Prostate gland (tissue), 2 donors: ENCODE results near the gene HOXD4. TPM values are rescaled to one million over a fixed set of nuclear protein-coding genes. Genes with fewer than 3 reads are reported as not detected.

Experiments
- DNase-seq: peaks from one replicate; pipeline ENCODE4 v3.0.0-alpha.2; 2019; ENCODE audit warnings: low spot score
- H3K27ac ChIP-seq, 2 donors: fragments of 200-600 bp; sonication (generic); 2 replicates each; pipeline ENCODE4 v1.5.1; 2017 to 2019
- H3K27me3 ChIP-seq: fragments of 200-600 bp; sonication (generic); replicated peaks from 2 replicates; pipeline ENCODE4 v1.5.1; 2019; ENCODE audit not compliant: insufficient read depth
- H3K36me3 ChIP-seq, 2 donors: fragments of 200-600 bp; sonication (generic); 1 replicate in 1 of 2; 2 replicates in 1 of 2; pipeline versions ENCODE4 v1.5.1 to v1.8.1; 2017 to 2019
- H3K4me1 ChIP-seq: fragments of 200-600 bp; sonication (generic); replicated peaks from 2 replicates; pipeline ENCODE4 v1.5.1; 2019
- H3K4me3 ChIP-seq, 2 donors: fragments of 200-600 bp; sonication (generic); 2 replicates each; pipeline ENCODE4 v1.5.1; 2017 to 2019
- H3K9me3 ChIP-seq: fragments of 200-600 bp; sonication (generic); 2 replicates; pipeline ENCODE4 v1.5.1; 2017
- POLR2A ChIP-seq: fragments of 450-650 bp; IDR thresholded peaks from one replicate; pipeline ENCODE4 v1.6.1; 2016; ENCODE audit warnings: antibody characterized with exemption, mild to moderate bottlenecking
- POLR2AphosphoS5 ChIP-seq: sonication (generic); formaldehyde crosslinking; IDR thresholded peaks from one replicate; pipeline ENCODE4 v1.6.1; 2017; ENCODE audit warnings: antibody characterized with exemption
- WGBS: methylation state at CpG from one replicate; pipeline ENCODE4 v1.1.5; 2018; 5-methylcytosine and 5-hydroxymethylcytosine counted together
- intact Hi-C: fragments of 100-400 bp; cut with DNase I; formaldehyde crosslinking; loops from one replicate; pipeline ENCODE4 v1.14.2; 2022
- total RNA-seq, 2 donors: library from RNA; depleted of rRNA; stranded (reverse); fragments of >200 nt; gene quantifications; one replicate each; pipeline ENCODE4 v1.1.0, GENCODE V29; 2016
- TF ChIP-seq, protein P1 (sequence below), 4 experiments: fragments of 200-600 bp in 2 of 4; fragments of 450-650 bp in 2 of 4; sonication (generic) in 2 of 4; IDR thresholded peaks; 1 replicate in 3 of 4; 2 replicates in 1 of 4; pipeline ENCODE4 v1.5.1; 2016 to 2019; ENCODE audit warnings: antibody characterized with exemption in 4 of 4, mild to moderate bottlenecking in 2 of 4, moderate library complexity in 2 of 4

Gene HOXD4
- total RNA-seq, 2 donors from 2014 or later = 1.2 to 6.7 TPM

- TF ChIP-seq POLR2A = no peak
- TF ChIP-seq POLR2AphosphoS5 = no peak
- TF ChIP-seq, protein P1, sequence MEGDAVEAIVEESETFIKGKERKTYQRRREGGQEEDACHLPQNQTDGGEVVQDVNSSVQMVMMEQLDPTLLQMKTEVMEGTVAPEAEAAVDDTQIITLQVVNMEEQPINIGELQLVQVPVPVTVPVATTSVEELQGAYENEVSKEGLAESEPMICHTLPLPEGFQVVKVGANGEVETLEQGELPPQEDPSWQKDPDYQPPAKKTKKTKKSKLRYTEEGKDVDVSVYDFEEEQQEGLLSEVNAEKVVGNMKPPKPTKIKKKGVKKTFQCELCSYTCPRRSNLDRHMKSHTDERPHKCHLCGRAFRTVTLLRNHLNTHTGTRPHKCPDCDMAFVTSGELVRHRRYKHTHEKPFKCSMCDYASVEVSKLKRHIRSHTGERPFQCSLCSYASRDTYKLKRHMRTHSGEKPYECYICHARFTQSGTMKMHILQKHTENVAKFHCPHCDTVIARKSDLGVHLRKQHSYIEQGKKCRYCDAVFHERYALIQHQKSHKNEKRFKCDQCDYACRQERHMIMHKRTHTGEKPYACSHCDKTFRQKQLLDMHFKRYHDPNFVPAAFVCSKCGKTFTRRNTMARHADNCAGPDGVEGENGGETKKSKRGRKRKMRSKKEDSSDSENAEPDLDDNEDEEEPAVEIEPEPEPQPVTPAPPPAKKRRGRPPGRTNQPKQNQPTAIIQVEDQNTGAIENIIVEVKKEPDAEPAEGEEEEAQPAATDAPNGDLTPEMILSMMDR (IDR thresholded peaks at IDR 0.05) = no peak
- intact Hi-C loops = no loop called here
- Histone ChIP-seq H3K27me3 (peaks cover 30% of the 10 kb centered on the region), H3K36me3 (no peaks in the 10 kb centered on the region), H3K4me3 (no peak overlapping the region), H3K4me1 (no peaks in the 10 kb centered on the region), H3K9me3 (no peaks in the 10 kb centered on the region), H3K27ac (no peak overlapping the region)
- DNase-seq = no peak
- 95% methylated on average over 1 of the region's 1 CpG for WGBS
These were observed 19.4 kb downstream of the HOXD4 start for GRCh38 chr2:176170602-176171305.

GRCh38 chr2:176171351-176172006 is 20.1 kb downstream of the HOXD4 start:
- Histone ChIP-seq H3K36me3 (no peaks in the 10 kb centered on the region), H3K27me3 (peaks cover 32% of the 10 kb centered on the region), H3K27ac (no peak overlapping the region), H3K4me1 (no peaks in the 10 kb centered on the region), H3K9me3 (no peaks in the 10 kb centered on the region), H3K4me3 (no peak overlapping the region)
- WGBS = 31% methylated on average over 51 of the region's 51 CpGs
- no peak for DNase-seq
- intact Hi-C loops = no loop called here
- TF ChIP-seq POLR2A = no peak

GRCh38 chr2:176172007-176172894 is 20.9 kb downstream of the HOXD4 start:
- DNase-seq = no peak
- Histone ChIP-seq H3K4me3 (no peak overlapping the region), H3K27ac (no peak overlapping the region), H3K36me3 (no peaks in the 10 kb centered on the region), H3K27me3 (peaks cover 32% of the 10 kb centered on the region), H3K9me3 (no peaks in the 10 kb centered on the region), H3K4me1 (no peaks in the 10 kb centered on the region)
- intact Hi-C loops = no loop called here
- TF ChIP-seq POLR2AphosphoS5 = no peak
- TF ChIP-seq POLR2A = no peak
- 37% methylated on average over 55 of the region's 60 CpGs for WGBS

DNA sequence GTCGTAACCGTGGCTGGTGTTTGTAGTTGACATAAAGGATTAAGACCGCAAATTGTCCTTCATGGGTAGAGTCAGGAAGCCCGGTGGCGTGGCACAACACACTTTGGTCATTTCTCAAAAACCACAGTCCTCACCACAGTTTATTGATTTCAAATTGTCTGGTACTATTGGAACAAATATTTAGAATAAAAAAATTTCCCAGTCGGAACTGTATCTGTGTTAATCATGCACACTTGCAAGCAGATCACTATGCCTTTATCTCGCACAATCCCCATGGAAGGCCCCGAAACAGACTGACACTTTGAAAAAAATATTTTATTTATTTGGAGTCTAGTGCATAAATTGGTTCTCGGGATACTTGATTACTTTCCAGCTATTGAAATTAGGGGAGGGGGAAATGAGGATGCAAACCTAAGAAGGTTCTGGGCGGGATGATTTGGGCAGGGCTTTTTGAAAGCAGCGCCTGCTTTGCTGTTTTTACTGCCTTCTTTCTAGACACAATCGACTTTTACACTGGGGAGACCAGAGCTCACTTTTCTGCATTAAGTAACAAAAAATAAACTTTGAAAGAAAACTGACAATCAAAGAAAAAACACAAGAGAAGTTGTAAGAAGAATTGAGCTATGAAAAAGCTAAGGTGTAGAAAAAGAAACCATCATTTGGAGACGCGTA is 21.7 kb downstream of the HOXD4 start:
- no peak for TF ChIP-seq POLR2AphosphoS5
- no peak for TF ChIP-seq POLR2A
- TF ChIP-seq, protein P1 (IDR thresholded peaks at IDR 0.05) = no peak
- 59% methylated on average over 14 of the region's 14 CpGs for WGBS
- Histone ChIP-seq H3K9me3 (no peaks in the 10 kb centered on the region), H3K4me3 (no peak overlapping the region), H3K4me1 (no peaks in the 10 kb centered on the region), H3K36me3 (no peaks in the 10 kb centered on the region), H3K27me3 (peaks cover 34% of the 10 kb centered on the region), H3K27ac (no peak overlapping the region)
- no peak for DNase-seq
- intact Hi-C loops = no loop called here

GRCh38 chr2:176173567-176174381 is 22.4 kb downstream of the HOXD4 start:
- H3K27me3 ChIP-seq = peaks cover 42% of the 10 kb centered on the region
- intact Hi-C loops = no loop called here
- no peak overlapping the region for H3K27ac ChIP-seq
- 37% methylated on average over 7 of the region's 7 CpGs for WGBS
- no peak for DNase-seq
- no peaks in the 10 kb centered on the region for H3K4me1 ChIP-seq
- no peaks in the 10 kb centered on the region for H3K36me3 ChIP-seq
- TF ChIP-seq, protein P1 (IDR thresholded peaks at IDR 0.05) = no peak
- TF ChIP-seq POLR2AphosphoS5 = no peak
- no peak for TF ChIP-seq POLR2A
- no peak overlapping the region for H3K4me3 ChIP-seq
- no peaks in the 10 kb centered on the region for H3K9me3 ChIP-seq
